Stimulated activated CD8-positive, alpha-beta memory T cell treated with anti-CD3 and anti-CD28 coated beads, Interleukin-15, amount 100 ng/mL, for 4 hours (primary cell): Measurements from ENCODE around the gene ARHGEF37.
"Not testable (repeated sequence)": the region's sequence is repeated elsewhere in the genome, so short reads cannot be mapped to it uniquely, and the experiment has no call there.

ENCODE experiments used
- DNase-seq, 2 donors: peaks; one replicate each; pipeline ENCODE4 v3.0.0-alpha.2; 2020; ENCODE audit warnings: low read depth in 2 of 2

ARHGEF37 gene

GRCh38 chr5:149567226-149567625, 14.1 kb upstream of the ARHGEF37 start:
- DNase-seq, result no peak

- DNase-seq, result no peak
Observed at GRCh38 chr5:149572170-149572569, 9.1 kb upstream of the ARHGEF37 start.

GRCh38 chr5:149572576-149573231, 8.6 kb upstream of the ARHGEF37 start:
- no peak for DNase-seq

- DNase-seq, result no peak
Observed at GRCh38 chr5:149575131-149575530, 6.2 kb upstream of the ARHGEF37 start.

GRCh38 chr5:149576021-149576420, 5.3 kb upstream of the ARHGEF37 start:
- no peak for DNase-seq

- DNase-seq, result no peak
Observed at GRCh38 chr5:149578896-149579295, 2.4 kb upstream of the ARHGEF37 start.

- DNase-seq, result no peak
Observed at GRCh38 chr5:149580808-149581191, 498 bp upstream of the ARHGEF37 start.

GRCh38 chr5:149581931-149582768, 852 bp downstream of the ARHGEF37 start:
- no peak for DNase-seq

- DNase-seq, result no peak
Observed at GRCh38 chr5:149583394-149583793, 2.1 kb downstream of the ARHGEF37 start.

- no peak for DNase-seq
Observed at GRCh38 chr5:149584121-149584520, 2.8 kb downstream of the ARHGEF37 start.

- DNase-seq, result no peak
Observed at GRCh38 chr5:149585910-149586309, 4.6 kb downstream of the ARHGEF37 start.

- no peak for DNase-seq
Observed at GRCh38 chr5:149586708-149587318, 5.5 kb downstream of the ARHGEF37 start.

- DNase-seq, result no peak
Observed at GRCh38 chr5:149588936-149589335, 7.6 kb downstream of the ARHGEF37 start.

- no peak for DNase-seq
Observed at GRCh38 chr5:149593370-149593769, 12.1 kb downstream of the ARHGEF37 start.

- no peak for DNase-seq
Observed at GRCh38 chr5:149594206-149594895, 13.1 kb downstream of the ARHGEF37 start.

GRCh38 chr5:149595105-149595504, 13.8 kb downstream of the ARHGEF37 start:
- DNase-seq, result not testable (repeated sequence)

- no peak for DNase-seq
Observed at GRCh38 chr5:149596712-149597111, 15.4 kb downstream of the ARHGEF37 start.

- DNase-seq, result no peak
Observed at GRCh38 chr5:149597618-149598017, 16.3 kb downstream of the ARHGEF37 start.

GRCh38 chr5:149598234-149598633, 16.9 kb downstream of the ARHGEF37 start:
- DNase-seq, result not testable (repeated sequence)

- DNase-seq, result no peak
Observed at GRCh38 chr5:149598966-149599365, 17.7 kb downstream of the ARHGEF37 start.

- no peak for DNase-seq
Observed at GRCh38 chr5:149599375-149599774, 18.1 kb downstream of the ARHGEF37 start.

- no peak for DNase-seq
Observed at GRCh38 chr5:149600932-149601331, 19.6 kb downstream of the ARHGEF37 start.
